Esophagus squamous epithelium (tissue), 4 donors: ENCODE measurements around the gene GSTM5.

ENCODE experiments used
- POLR2A ChIP-seq, 4 donors: fragments of 450-650 bp; IDR thresholded peaks; one replicate each; pipeline ENCODE4 v1.6.1; 2017; ENCODE audit warnings: antibody characterized with exemption in 4 of 4, mild to moderate bottlenecking in 4 of 4, moderate library complexity in 3 of 4
- TF ChIP-seq, protein P1 (sequence below), 6 experiments: fragments of 450-650 bp in 4 of 6; fragments of 200-600 bp in 2 of 6; sonication (generic) in 2 of 6; IDR thresholded peaks; one replicate each; pipeline ENCODE4 v1.5.1; 2016 to 2019; ENCODE audit warnings: antibody characterized with exemption in 6 of 6, mild to moderate bottlenecking in 4 of 6, moderate library complexity in 4 of 6

DNA sequence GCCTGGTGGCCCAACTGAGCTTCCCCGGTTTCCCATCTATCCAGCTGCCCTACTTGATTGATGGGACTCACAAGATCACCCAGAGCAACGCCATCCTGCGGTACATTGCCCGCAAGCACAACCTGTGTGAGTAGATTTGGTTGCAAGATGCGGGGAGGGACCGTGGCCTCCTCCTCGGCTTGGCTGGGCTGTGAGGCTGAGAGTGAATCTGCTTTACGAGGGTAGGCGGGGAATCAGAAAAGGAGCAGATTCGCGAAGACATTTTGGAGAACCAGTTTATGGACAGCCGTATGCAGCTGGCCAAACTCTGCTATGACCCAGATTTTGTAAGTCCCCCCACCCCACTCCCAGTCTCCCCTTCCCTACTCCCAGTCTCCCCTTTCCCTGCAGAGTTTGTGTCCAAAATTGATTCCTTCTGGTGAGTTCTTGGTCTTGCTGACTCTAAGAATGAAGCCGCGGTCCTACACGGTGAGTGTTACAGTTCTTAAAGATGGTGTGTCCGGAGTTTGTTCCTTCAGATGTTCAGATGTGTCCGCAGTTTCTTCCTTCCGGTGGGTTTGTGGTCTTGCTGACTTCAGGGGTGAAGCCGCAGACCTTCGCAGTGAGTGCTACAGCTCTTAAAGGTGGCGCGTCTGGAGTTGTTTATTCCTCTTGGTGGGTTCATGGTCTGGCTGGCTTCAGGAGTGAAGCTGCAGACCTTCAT, 42.7 kb upstream of the GSTM5 start:
- TF ChIP-seq, protein P1, sequence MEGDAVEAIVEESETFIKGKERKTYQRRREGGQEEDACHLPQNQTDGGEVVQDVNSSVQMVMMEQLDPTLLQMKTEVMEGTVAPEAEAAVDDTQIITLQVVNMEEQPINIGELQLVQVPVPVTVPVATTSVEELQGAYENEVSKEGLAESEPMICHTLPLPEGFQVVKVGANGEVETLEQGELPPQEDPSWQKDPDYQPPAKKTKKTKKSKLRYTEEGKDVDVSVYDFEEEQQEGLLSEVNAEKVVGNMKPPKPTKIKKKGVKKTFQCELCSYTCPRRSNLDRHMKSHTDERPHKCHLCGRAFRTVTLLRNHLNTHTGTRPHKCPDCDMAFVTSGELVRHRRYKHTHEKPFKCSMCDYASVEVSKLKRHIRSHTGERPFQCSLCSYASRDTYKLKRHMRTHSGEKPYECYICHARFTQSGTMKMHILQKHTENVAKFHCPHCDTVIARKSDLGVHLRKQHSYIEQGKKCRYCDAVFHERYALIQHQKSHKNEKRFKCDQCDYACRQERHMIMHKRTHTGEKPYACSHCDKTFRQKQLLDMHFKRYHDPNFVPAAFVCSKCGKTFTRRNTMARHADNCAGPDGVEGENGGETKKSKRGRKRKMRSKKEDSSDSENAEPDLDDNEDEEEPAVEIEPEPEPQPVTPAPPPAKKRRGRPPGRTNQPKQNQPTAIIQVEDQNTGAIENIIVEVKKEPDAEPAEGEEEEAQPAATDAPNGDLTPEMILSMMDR (IDR thresholded peaks at IDR 0.05): no peak
- no peak for TF ChIP-seq POLR2A (IDR thresholded peaks at IDR 0.05)
